Gastroesophageal sphincter (tissue), 4 donors: ENCODE data around the gene RERE. TPM values are rescaled to one million over a fixed set of nuclear protein-coding genes. Genes with fewer than 3 reads are reported as not detected.

ENCODE experiments used
- ATAC-seq: fragments of 150-250 bp; one replicate; pipeline ENCODE4 v1.9.1; 2016; ENCODE audit warnings: mild to moderate bottlenecking, moderate library complexity
- H3K27ac ChIP-seq, 4 donors: fragments of 200-600 bp; sonication (generic) in 3 of 4; 1 replicate in 3 of 4; 2 replicates in 1 of 4; pipeline ENCODE4 v1.5.1; 2016 to 2019
- H3K27me3 ChIP-seq: fragments of 200-600 bp; sonication (generic); one replicate; pipeline ENCODE4 v1.5.1; 2019
- H3K36me3 ChIP-seq, 2 donors: fragments of 200-600 bp; sonication (generic); one replicate each; pipeline ENCODE4 v1.5.1; 2019; ENCODE audit warnings: control low read depth in 1 of 2
- H3K4me1 ChIP-seq, 3 donors: fragments of 200-600 bp; sonication (generic); 1 replicate in 2 of 3; 2 replicates in 1 of 3; pipeline ENCODE4 v1.5.1; 2016 to 2019; ENCODE audit warnings: control low read depth in 2 of 3
- H3K4me3 ChIP-seq, 2 donors: fragments of 200-600 bp; sonication (generic); one replicate each; pipeline ENCODE4 v1.5.1; 2019; ENCODE audit warnings: mild to moderate bottlenecking in 1 of 2, moderate library complexity in 1 of 2
- H3K9me3 ChIP-seq, 3 donors: fragments of 200-600 bp; sonication (generic); one replicate each; pipeline ENCODE4 v1.5.1; 2017 to 2019; ENCODE audit warnings: control low read depth in 2 of 3
- CTCF ChIP-seq, 4 experiments: fragments of 200-600 bp in 2 of 4; fragments of 450-650 bp in 2 of 4; sonication (generic) in 1 of 4; IDR thresholded peaks; one replicate each; pipeline ENCODE4 v1.5.1; 2017 to 2019; ENCODE audit warnings: antibody characterized with exemption in 4 of 4, mild to moderate bottlenecking in 2 of 4, moderate library complexity in 2 of 4
- EP300 ChIP-seq: sonication (generic); formaldehyde crosslinking; IDR thresholded peaks from one replicate; pipeline ENCODE4 v1.6.1; 2017; ENCODE audit warnings: antibody characterized with exemption, mild to moderate bottlenecking
- POLR2A ChIP-seq, 2 donors: fragments of 450-650 bp; IDR thresholded peaks; one replicate each; pipeline ENCODE4 v1.6.1; 2017; ENCODE audit warnings: antibody characterized with exemption in 2 of 2, mild to moderate bottlenecking in 2 of 2, moderate library complexity in 1 of 2
- POLR2AphosphoS5 ChIP-seq: sonication (generic); formaldehyde crosslinking; IDR thresholded peaks from one replicate; pipeline ENCODE4 v1.6.1; 2017; ENCODE audit warnings: antibody characterized with exemption
- WGBS, 2 donors: methylation state at CpG; one replicate each; pipeline ENCODE4 v1.1.5; 2018; ENCODE audit warnings: low coverage in 1 of 2; 5-methylcytosine and 5-hydroxymethylcytosine counted together
- total RNA-seq, 4 donors: library from RNA; depleted of rRNA; stranded (reverse); fragments of >200 nt; gene quantifications; one replicate each; pipeline ENCODE4 v1.1.0, GENCODE V29; 2016

Gene RERE
- total RNA-seq, 4 donors from 2014 or later = 112 to 212 (median 139) TPM

GRCh38 chr1:8646189-8646588 lies 171.3 kb downstream of the RERE start:
- no peaks in the 10 kb centered on the region for H3K9me3 ChIP-seq
- 85 to 87% methylated on average over 5 of the region's 6 CpGs for WGBS, 2 donors
- no peaks in the 10 kb centered on the region for H3K36me3 ChIP-seq
- H3K27me3 ChIP-seq = no peaks in the 10 kb centered on the region
- peaks cover 0 to 64% (median 4%) of the 10 kb centered on the region in 3 donors for H3K4me1 ChIP-seq
- H3K4me3 ChIP-seq = no peak overlapping the region
- no peak overlapping the region for H3K27ac ChIP-seq
- no peak for TF ChIP-seq POLR2AphosphoS5
- no peak for ATAC-seq

- no peaks in the 10 kb centered on the region for H3K27me3 ChIP-seq
- WGBS, 2 donors = 84 to 85% methylated on average over 5 to 6 of the region's 6 CpGs
- H3K9me3 ChIP-seq = no peaks in the 10 kb centered on the region
- no peak for TF ChIP-seq CTCF (IDR thresholded peaks at IDR 0.05)
- no peak for TF ChIP-seq EP300
- no peak for TF ChIP-seq POLR2A (IDR thresholded peaks at IDR 0.05)
- no peak for TF ChIP-seq POLR2AphosphoS5
- no peak for ATAC-seq
- H3K36me3 ChIP-seq = no peaks in the 10 kb centered on the region
- H3K27ac ChIP-seq = no peak overlapping the region
- no peak overlapping the region for H3K4me3 ChIP-seq
- peaks cover 0 to 73% (median 4%) of the 10 kb centered on the region in 3 donors for H3K4me1 ChIP-seq
Measured at GRCh38 chr1:8643542-8644536, 173.6 kb downstream of the RERE start.

GRCh38 chr1:8642114-8642513 lies 175.3 kb downstream of the RERE start:
- no peak for ATAC-seq
- no peaks in the 10 kb centered on the region for H3K9me3 ChIP-seq
- H3K4me3 ChIP-seq = no peak overlapping the region
- peaks cover 0 to 57% (median 0%) of the 10 kb centered on the region in 3 donors for H3K4me1 ChIP-seq
- no peaks in the 10 kb centered on the region for H3K36me3 ChIP-seq
- no peak overlapping the region for H3K27ac ChIP-seq
- TF ChIP-seq POLR2A (IDR thresholded peaks at IDR 0.05) (no peak), EP300 (no peak), POLR2AphosphoS5 (no peak), CTCF (IDR thresholded peaks at IDR 0.05) (no peak)
- no peaks in the 10 kb centered on the region for H3K27me3 ChIP-seq
- 88 to 96% methylated on average over 2 of the region's 2 CpGs for WGBS, 2 donors

- Histone ChIP-seq H3K4me3 (no peak overlapping the region), H3K27ac (no peak overlapping the region), H3K4me1 (peaks cover 0 to 50% (median 0%) of the 10 kb centered on the region in 3 donors), H3K9me3 (no peaks in the 10 kb centered on the region), H3K36me3 (no peaks in the 10 kb centered on the region), H3K27me3 (no peaks in the 10 kb centered on the region)
- TF ChIP-seq POLR2AphosphoS5 (no peak), EP300 (no peak), CTCF (IDR thresholded peaks at IDR 0.05) (no peak), POLR2A (IDR thresholded peaks at IDR 0.05) (no peak)
- no peak for ATAC-seq
- WGBS, 2 donors = 67 to 69% methylated on average over 3 of the region's 3 CpGs
Measured at GRCh38 chr1:8641377-8641997, 176.0 kb downstream of the RERE start.

- no peak for TF ChIP-seq POLR2A (IDR thresholded peaks at IDR 0.05)
- no peak for TF ChIP-seq POLR2AphosphoS5
- TF ChIP-seq CTCF (IDR thresholded peaks at IDR 0.05) = no peak
- TF ChIP-seq EP300 = no peak
- ATAC-seq = no peak
- 28 to 47% methylated on average over 1 of the region's 1 CpG for WGBS, 2 donors
- peaks cover 0 to 45% (median 0%) of the 10 kb centered on the region in 3 donors for H3K4me1 ChIP-seq
- H3K27ac ChIP-seq = no peak overlapping the region
- H3K4me3 ChIP-seq = no peak overlapping the region
- no peaks in the 10 kb centered on the region for H3K27me3 ChIP-seq
- no peaks in the 10 kb centered on the region for H3K36me3 ChIP-seq
- no peaks in the 10 kb centered on the region for H3K9me3 ChIP-seq
Measured at GRCh38 chr1:8640950-8641349, 176.5 kb downstream of the RERE start.
